Cerebellar nuclear complex (tissue), 1 donor: ENCODE measurements around the gene VILL.
"Not testable (repeated sequence)": the region's sequence is repeated elsewhere in the genome, so short reads cannot be mapped to it uniquely, and the experiment has no call there.

ENCODE experiments used
- DNase-seq, 2 experiments: peaks; one replicate each; lab custom pipeline; 2025; lab: John Stamatoyannopoulos, UW

VILL gene

DNA sequence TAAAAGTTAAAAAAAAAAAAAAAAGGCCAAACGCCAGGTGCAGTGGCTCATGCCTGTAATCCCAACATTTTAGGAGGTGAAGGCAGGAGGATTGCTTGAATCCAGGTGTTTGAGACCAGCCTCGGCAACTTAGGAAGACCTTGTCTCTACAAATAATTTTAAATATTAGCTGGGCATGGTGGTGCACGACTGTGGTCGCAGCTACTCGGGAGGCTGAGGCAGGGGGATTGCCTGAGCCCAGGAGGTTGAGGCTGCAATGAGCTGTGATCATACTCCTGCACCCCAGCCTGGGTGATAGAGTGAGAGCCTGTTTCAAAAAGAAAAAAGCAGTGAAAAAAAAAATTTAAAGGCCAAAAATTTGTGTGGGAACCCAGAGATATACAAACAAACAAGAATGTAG is 45.7 kb downstream of the VILL start:
- no peak for DNase-seq

DNA sequence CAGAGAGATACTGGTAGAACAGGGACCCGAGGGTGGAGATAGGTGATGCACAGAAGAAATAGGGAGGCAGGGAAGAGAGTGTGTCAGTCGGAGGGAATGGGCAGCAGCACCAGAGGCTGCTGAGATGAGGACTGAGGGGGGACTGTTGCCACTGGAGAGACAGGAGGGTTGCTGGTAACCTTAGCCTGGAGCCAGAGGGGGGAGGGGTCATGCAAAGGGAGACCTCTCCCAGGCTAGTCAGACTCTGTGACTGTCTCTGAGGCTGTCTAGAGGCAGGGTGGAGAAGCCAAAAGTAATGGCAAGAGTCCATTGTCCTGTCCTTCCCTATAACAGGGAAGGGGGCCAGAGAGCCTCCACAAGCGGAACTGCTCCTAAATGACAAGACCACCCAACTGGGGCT is 46.3 kb downstream of the VILL start:
- DNase-seq: no peak

DNA sequence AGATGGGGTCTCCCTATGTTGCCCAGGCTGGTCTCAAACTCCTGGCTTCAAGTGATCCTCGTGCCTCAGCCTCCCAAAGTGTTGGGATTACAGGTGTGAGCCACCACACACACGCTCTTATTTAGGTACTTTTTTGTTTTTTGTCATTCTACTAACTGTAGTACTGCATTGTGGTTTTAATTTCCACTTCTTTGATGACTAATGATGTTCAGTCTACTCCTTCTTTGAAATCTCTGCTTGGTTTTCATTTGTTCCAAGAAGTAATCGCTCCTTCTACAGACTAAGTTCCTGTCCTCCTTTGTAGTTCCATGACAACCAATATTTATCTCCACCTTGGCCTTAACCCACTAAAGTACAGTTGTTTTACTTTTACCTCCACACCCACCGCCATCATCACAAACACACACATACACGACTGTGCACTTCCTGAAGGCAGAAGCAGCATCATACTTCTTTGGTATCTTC is 47.9 kb downstream of the VILL start:
- no peak for DNase-seq

DNA sequence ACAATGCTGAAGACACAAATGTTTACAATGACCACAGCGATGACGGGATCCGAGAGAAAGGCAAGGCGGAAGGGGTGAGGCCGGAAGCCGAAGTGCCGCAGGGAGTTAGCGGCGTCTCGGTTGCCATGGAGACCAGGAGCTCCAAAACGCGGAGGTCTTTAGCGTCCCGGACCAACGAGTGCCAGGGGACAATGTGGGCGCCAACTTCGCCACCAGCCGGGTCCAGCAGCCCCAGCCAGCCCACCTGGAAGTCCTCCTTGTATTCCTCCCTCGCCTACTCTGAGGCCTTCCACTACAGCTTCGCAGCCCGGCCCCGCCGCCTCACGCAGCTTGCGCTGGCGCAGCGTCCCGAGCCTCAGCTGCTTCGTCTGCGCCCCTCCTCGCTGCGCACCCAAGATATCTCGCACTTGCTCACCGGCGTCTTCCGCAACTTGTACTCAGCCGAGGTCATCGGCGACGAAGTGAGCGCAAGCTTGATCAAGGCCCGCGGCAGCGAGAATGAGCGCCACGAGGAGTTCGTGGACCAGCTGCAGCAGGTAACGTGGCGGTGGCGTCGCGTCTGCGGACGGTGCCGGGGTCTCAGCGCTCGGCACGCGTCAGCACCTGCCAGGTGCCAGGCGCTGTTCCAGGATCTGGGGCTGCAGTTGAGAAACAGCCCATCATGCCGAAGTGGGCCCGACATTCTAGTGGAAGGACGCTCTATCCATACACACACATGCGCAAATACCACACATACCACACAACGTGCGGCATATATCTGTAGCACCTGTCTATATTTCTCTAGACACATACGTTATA is 48.7 kb downstream of the VILL start, which contains the start of gene DLEC1:
Gene DLEC1, plus strand, starts transcription at position 108 of the 798 bp plus-strand sequence. Its CDS starts 18 bp downstream, at position 126.
- no peak for DNase-seq

DNA sequence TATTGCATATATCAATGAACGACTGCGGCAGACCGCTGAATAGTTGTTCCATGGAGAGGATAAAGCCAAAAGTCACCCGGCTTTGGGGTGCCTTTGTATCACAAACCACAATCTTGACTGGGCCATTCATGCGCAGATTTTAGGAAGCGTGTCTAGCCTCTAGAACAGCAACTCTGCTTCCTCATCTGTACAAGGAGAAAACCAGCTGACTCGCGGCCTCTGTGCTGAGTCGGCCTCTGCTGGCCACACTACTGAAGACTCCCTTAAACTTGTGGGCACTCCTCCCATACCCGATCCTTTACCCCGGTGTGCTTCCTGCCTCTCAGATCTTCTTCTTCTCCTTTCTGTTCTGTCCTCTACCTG is 49.3 kb downstream of the VILL start:
- no peak for DNase-seq

DNA sequence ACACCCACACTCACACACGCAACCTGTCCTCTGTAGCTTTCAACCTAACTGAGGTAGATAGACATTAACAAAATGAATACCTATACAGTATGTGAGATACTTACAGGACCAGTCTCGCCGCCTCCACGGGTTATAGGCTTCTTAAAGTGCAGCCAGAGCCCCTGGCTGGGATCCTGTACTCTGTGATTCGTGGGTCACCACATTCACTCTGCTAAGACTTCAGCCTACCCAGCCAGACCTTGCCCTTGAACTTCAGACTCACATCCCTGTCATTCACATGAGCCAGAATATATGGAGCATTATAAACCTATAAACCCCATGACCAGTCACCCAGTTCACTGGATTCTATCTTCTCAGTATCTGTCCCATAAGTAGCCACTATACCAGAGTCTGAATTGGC is 49.8 kb downstream of the VILL start:
- no peak for DNase-seq

DNA sequence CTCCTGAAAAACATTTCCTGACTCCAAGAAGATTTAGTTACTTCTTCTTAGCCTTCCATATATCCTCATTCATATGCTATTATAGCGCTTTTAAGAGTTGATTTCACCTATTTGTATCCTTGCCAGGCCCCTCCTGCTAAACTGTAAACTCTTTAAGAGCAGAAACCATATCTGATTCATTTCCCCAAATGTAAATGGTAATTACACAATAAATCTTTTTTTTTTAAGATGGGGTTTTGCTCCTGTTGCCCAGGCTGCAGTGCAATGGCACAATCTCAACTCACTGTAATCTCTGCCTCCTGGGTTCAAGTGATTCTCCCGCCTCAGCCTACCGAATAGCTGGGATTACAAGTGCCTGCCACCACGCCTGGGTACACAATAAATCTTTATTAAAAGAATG is 52.9 kb downstream of the VILL start:
- DNase-seq: no peak

DNA sequence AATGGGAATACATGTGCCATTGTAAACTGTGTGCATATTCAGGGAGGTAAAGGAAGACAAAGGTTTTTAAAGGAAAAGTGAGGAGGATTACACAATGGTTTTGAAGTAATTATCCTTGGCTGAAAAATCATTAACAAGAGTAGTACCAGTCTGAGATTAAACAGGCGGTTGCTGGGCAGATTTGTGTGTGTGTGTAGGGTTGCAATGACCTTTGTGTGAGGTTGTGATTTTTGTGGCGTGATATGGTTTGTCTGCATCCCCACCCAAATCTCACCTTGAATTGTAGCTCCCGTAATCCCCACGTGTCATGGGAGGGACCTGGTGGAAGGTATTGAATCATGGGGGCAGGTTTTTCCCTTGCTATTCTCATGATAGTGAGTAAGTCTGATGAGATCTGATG is 55.4 kb downstream of the VILL start:
- no peak for DNase-seq

DNA sequence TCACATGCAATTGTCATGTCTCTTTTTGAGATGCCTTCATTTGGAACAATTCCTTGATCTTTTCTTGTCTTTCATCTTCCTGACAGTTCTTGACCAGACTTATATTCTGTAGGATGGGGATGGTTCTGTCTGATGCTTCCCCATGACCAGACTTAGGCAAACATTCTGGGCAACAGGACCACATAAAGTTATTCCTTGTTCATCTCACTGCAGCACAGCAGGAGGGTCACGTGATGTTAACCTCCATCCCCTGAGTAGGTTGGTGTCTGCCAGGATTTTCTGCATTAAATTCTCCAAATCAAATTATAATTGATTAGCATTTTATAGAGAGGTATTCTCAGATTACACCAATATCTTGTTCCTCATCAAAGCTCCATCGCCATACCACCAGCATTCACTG is 56.2 kb downstream of the VILL start:
- DNase-seq: no peak

DNA sequence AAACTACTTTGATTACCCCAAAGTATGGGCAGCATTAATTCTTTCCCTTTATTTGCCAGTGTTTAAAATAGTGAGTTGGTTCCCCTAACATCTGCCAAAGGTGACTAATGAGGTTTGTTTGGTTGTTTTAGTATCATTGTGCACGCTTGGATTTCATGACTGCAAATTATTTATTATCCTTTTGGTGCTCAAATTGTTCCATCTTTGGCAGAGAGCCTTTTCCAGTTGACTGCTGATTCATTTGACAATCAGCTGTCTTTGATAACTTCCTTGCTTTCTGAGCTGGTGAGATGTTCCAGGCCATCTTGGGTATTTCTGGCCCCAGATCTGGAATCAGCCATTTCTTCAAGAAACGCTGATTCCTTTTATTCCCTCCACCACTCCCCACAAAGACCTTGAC is 57.3 kb downstream of the VILL start:
- DNase-seq: no peak

DNA sequence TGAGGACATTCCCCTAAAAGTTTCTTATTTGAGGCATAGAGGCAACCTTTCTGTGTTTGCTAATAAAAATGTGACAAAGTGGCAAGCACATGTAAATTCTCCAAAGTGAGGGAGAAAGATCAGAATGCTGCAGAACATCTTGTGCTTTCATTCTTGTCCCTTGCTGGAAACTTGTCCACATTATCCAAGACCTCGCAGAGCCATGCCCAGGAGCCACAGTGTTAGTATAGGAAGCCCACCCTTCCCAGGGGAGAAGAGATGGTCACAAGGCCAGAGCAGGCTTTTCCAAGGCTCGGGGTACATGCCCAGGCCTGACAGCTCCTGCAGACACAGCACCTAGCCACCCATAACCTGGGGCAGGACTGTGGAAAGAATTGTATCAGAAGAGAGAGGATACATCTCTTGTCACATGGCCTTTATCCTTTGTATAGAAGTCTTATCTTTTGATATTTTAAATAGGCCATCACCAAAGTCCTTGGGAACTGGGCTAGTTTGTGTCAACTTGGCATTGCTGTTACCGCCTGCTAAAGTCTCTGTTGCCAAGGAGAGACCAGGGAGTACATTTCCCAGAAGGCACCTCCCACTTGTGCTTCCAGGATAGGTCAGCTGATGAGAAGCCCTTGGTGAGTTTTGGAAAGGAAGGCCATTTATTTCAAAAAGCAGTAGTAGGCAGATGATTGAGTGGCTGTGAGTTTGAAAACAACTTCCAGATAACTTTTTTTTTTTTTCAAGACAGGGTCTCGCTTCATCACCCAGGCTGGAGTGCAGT is 59.0 kb downstream of the VILL start:
- DNase-seq: no peak

DNA sequence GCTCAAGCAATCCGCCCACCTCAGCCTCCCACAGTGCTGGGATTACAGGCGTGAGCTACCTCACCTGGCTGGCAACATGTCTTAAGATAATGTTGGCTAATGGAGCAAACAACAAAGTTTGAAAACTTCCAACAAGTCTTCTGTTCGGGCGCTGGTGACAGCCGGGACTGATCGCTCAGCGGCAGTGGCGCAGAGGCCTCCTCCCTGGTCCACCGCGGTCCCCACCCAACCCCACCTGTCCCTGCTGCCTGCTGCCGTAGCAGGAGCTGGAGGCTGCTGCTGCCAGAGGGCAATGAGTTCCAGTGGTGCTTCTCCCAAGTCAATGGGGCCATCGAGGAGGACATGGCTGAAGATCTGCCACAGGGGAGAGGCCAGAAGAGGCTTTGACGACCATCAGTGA is 60.5 kb downstream of the VILL start:
- DNase-seq: no peak

DNA sequence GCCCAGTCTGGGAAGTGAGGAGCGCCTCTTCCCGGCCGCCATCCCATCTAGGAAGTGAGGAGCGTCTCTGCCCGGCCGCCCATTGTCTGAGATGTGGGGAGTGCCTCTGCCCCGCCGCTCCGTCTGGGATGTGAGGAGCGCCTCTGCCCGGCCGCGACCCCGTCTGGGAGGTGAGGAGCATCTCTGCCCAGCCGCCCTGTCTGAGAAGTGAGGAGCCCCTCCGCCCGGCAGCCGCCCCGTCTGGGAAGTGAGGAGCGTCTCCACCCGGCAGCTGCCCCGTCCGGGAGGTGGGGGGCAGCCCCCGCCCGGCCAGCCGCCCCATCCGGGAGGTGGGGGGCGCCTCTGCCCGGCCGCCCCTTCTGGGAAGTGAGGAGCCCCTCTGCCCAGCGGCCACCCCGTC is 62.7 kb downstream of the VILL start:
- not testable (repeated sequence) for DNase-seq

DNA sequence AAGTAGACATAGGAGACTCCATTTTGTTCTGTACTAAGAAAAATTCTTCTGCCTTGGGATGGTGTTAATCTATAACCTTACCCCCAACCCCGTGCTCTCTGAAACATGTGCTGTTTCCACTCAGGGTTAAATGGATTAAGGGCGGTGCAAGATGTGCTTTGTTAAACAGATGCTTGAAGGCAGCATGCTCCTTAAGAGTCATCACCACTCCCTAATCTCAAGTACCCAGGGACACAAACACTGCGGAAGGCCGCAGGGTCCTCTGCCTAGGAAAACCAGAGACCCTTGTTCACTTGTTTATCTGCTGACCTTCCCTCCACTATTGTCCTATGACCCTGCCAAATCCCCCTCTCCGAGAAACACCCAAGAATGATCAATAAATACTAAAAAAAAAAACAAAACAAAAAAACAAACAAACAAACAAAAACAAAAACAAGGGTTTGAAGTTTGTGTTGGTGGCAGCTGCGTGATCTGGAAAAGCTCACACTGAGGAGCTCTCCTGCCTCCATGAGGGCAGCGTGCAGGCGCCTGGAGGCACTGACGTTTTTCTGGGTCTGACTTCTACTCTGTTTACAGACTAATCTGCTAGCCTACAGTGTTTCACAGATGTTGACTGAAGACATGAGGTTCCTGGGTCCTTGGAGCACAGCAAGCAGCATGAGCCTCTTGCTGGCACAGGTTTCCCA is 63.4 kb downstream of the VILL start:
- not testable (repeated sequence) for DNase-seq

DNA sequence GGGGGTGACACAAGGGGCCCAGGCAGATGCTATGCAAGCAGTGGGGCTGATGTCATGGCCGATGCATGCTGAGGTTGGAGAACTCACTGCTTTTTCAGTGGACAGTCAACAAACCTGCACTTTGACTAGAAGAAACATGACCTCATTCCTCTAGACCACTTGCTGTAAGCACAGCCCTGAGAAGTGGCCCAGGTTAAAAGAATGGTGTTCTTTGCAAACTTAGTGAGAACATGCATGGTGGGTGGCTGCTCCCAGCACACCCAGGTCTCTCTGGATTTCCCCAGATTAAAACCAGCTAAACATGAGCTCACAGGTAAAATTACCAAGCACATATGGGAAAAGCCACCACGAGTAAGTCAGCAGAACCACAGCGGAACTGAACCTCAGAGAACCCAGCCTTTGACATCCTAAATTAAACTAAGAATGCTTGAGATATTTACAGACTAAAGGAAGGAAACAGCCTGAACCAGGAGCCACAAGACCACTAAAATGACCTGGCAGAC is 64.0 kb downstream of the VILL start:
- no peak for DNase-seq
